K562 (cell line): ENCODE measurements around the gene TTLL11. TPM values are rescaled to one million over a fixed set of nuclear protein-coding genes. Genes with fewer than 3 reads are reported as not detected.

Experiments used
- BHLHE40 ChIP-seq: IDR thresholded peaks from 2 replicates; pipeline ENCODE4 v1.6.1; 2011; ENCODE audit warnings: low read length, improper control_type of control experiment
- DNMT1 ChIP-seq: fragments of 450-650 bp; IDR thresholded peaks from 2 replicates; pipeline ENCODE4 v1.6.1; 2016; ENCODE audit warnings: antibody characterized with exemption, mild to moderate bottlenecking
- PRPF4 ChIP-seq: fragments of 200-400 bp; formaldehyde crosslinking; IDR thresholded peaks from one replicate; pipeline ENCODE4 v1.6.1; 2017; ENCODE audit warnings: low read length, low read depth, mild to moderate bottlenecking; ENCODE audit not compliant: insufficient read depth, poor library complexity, severe bottlenecking
- RAD21 ChIP-seq, 2 experiments: fragments of 250-450 bp in 1 of 2; fragments of 450-650 bp in 1 of 2; sonication (Bioruptor Pico) in 1 of 2; formaldehyde crosslinking in 1 of 2; IDR thresholded peaks in 1 of 2; conservative IDR thresholded peaks in 1 of 2; 2 replicates each; pipeline versions ENCODE4 v1.4.0 to v1.8.0; 2020 to 2022; ENCODE audit warnings: mild to moderate bottlenecking in 2 of 2, moderate library complexity in 1 of 2
- RFX1 ChIP-seq: fragments of 450-650 bp; IDR thresholded peaks from 2 replicates; pipeline ENCODE4 v1.6.1; 2016; ENCODE audit warnings: mild to moderate bottlenecking, moderate library complexity
- SIN3A ChIP-seq, 2 experiments: fragments of 150-350 bp in 1 of 2; IDR thresholded peaks; 2 replicates each; pipeline ENCODE4 v1.6.1; 2011 to 2016; ENCODE audit warnings: borderline replicate concordance in 2 of 2, low read depth in 2 of 2, low read length in 2 of 2, mild to moderate bottlenecking in 2 of 2, moderate library complexity in 2 of 2; ENCODE audit not compliant: control insufficient read depth in 1 of 2
- TCF7 ChIP-seq: sonication (generic); IDR thresholded peaks from 2 replicates; pipeline ENCODE4 v1.6.1; 2016; ENCODE audit warnings: antibody characterized with exemption, borderline replicate concordance
- polyA plus RNA-seq, 8 experiments: library from polyadenylated mRNA; depleted of rRNA in 4 of 8; stranded (reverse) in 5 of 8; unstranded in 3 of 8; fragments of >200 nt; fragmentation: Nextera tagmentation in 2 of 8; fragmentation: Illumina TruSeq in 1 of 8; extraction: Ambion mirVana in 2 of 8; extraction: Trizol in 1 of 8; gene quantifications; 2 replicates each; pipeline versions ENCODE4 v1.2.1 to v1.2.3, GENCODE V29; 2011 to 2014; ENCODE audit warnings: inconsistent platforms in 1 of 8, missing spikeins in 1 of 8
- total RNA-seq, 7 experiments: library from RNA; depleted of rRNA in 6 of 7; stranded (reverse); fragments of >200 nt in 6 of 7; fragmentation: Illumina TruSeq in 2 of 7; extraction: Trizol in 2 of 7; gene quantifications; 2 replicates each; pipeline versions ENCODE4 v1.2.1 to v1.2.3, GENCODE V29; 2011 to 2021; ENCODE audit warnings: low replicate concordance in 1 of 7
- TF ChIP-seq, protein P1 (sequence below): fragments of 450-650 bp; IDR thresholded peaks from 2 replicates; pipeline ENCODE4 v1.6.1; 2016; ENCODE audit warnings: low read depth
- TF ChIP-seq, protein P2 (sequence below): sonication (generic); formaldehyde crosslinking; IDR thresholded peaks from 2 replicates; pipeline ENCODE4 v1.8.0; 2022; ENCODE audit warnings: mild to moderate bottlenecking, missing genetic modification reagents
- TF ChIP-seq, protein P3 (sequence below): fragments of 450-650 bp; IDR thresholded peaks from 2 replicates; pipeline ENCODE4 v1.6.1; 2016; ENCODE audit warnings: low read depth, mild to moderate bottlenecking, moderate library complexity
- TF ChIP-seq, protein P4 (sequence below), 3 experiments: IDR thresholded peaks in 2 of 3; conservative IDR thresholded peaks in 1 of 3; 2 replicates each; pipeline ENCODE4 v1.5.1; 2011 to 2012; ENCODE audit warnings: low read length in 3 of 3, mild to moderate bottlenecking in 3 of 3, control low read depth in 2 of 3, improper control_type of control experiment in 1 of 3, inconsistent platforms in 1 of 3, low read depth in 1 of 3, mixed read lengths in 1 of 3, moderate library complexity in 1 of 3; ENCODE audit not compliant: insufficient read depth in 2 of 3

Gene TTLL11
- total and polyA plus RNA-seq, 9 of the 15 experiments (the other 6 are each of a cell fraction or from before 2014, with no cell fraction given): 0.83 to 4.4 (median 2.7) TPM

DNA sequence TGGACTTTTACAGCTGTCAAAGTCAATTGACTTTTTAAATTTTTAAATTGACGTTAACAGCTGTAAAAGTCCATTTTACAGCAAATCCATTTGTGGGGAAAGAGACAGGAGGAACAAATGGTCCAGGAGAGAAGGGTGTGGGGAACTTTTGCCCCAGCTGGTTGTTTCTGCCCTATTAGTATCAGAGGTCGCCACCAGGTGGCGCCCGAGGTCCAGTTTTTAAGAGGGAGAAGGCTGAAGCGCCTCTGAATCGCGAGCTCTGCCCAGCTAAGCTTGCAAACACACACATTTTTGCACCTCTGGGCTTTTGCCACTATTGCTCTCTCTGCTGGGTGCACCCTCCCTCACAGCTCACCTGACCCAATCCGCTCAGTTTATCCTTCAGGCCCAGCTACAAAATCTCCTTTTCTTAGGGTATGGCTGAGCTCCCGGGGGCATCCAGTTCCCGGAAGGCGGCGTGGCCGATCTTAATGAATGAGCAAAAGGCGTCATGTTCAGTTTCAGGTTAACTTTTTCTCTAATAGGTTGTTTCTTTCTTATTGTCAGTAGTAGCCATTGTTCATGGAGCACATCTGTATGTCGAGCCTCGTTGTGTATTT is 6.3 kb upstream of the TTLL11 start (continued):
- TF ChIP-seq, protein P1, sequence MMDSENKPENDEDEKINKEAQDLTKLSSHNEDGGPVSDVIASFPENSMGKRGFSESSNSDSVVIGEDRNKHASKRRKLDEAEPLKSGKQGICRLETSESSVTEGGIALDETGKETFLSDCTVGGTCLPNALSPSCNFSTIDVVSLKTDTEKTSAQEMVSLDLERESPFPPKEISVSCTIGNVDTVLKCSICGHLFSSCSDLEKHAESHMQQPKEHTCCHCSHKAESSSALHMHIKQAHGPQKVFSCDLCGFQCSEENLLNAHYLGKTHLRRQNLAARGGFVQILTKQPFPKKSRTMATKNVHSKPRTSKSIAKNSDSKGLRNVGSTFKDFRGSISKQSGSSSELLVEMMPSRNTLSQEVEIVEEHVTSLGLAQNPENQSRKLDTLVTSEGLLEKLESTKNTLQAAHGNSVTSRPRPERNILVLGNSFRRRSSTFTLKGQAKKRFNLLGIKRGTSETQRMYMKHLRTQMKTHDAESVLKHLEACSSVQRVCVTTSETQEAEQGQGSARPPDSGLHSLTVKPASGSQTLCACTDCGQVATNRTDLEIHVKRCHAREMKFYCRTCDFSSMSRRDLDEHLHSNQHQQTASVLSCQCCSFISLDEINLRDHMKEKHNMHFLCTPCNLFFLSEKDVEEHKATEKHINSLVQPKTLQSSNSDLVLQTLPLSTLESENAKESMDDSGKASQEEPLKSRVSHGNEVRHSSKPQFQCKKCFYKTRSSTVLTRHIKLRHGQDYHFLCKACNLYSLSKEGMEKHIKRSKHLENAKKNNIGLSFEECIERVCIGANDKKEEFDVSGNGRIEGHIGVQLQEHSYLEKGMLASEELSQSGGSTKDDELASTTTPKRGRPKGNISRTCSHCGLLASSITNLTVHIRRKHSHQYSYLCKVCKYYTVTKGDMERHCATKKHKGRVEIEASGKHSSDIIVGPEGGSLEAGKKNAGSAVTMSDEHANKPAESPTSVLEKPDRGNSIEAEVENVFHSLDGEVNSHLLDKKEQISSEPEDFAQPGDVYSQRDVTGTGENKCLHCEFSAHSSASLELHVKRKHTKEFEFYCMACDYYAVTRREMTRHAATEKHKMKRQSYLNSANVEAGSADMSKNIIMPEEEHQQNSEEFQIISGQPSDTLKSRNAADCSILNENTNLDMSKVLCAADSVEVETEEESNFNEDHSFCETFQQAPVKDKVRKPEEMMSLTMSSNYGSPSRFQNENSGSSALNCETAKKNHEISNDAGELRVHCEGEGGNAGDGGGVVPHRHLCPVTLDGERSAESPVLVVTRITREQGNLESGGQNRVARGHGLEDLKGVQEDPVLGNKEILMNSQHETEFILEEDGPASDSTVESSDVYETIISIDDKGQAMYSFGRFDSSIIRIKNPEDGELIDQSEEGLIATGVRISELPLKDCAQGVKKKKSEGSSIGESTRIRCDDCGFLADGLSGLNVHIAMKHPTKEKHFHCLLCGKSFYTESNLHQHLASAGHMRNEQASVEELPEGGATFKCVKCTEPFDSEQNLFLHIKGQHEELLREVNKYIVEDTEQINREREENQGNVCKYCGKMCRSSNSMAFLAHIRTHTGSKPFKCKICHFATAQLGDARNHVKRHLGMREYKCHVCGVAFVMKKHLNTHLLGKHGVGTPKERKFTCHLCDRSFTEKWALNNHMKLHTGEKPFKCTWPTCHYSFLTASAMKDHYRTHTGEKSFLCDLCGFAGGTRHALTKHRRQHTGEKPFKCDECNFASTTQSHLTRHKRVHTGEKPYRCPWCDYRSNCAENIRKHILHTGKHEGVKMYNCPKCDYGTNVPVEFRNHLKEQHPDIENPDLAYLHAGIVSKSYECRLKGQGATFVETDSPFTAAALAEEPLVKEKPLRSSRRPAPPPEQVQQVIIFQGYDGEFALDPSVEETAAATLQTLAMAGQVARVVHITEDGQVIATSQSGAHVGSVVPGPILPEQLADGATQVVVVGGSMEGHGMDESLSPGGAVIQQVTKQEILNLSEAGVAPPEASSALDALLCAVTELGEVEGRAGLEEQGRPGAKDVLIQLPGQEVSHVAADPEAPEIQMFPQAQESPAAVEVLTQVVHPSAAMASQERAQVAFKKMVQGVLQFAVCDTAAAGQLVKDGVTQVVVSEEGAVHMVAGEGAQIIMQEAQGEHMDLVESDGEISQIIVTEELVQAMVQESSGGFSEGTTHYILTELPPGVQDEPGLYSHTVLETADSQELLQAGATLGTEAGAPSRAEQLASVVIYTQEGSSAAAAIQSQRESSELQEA: no peak
- TF ChIP-seq, protein P2, sequence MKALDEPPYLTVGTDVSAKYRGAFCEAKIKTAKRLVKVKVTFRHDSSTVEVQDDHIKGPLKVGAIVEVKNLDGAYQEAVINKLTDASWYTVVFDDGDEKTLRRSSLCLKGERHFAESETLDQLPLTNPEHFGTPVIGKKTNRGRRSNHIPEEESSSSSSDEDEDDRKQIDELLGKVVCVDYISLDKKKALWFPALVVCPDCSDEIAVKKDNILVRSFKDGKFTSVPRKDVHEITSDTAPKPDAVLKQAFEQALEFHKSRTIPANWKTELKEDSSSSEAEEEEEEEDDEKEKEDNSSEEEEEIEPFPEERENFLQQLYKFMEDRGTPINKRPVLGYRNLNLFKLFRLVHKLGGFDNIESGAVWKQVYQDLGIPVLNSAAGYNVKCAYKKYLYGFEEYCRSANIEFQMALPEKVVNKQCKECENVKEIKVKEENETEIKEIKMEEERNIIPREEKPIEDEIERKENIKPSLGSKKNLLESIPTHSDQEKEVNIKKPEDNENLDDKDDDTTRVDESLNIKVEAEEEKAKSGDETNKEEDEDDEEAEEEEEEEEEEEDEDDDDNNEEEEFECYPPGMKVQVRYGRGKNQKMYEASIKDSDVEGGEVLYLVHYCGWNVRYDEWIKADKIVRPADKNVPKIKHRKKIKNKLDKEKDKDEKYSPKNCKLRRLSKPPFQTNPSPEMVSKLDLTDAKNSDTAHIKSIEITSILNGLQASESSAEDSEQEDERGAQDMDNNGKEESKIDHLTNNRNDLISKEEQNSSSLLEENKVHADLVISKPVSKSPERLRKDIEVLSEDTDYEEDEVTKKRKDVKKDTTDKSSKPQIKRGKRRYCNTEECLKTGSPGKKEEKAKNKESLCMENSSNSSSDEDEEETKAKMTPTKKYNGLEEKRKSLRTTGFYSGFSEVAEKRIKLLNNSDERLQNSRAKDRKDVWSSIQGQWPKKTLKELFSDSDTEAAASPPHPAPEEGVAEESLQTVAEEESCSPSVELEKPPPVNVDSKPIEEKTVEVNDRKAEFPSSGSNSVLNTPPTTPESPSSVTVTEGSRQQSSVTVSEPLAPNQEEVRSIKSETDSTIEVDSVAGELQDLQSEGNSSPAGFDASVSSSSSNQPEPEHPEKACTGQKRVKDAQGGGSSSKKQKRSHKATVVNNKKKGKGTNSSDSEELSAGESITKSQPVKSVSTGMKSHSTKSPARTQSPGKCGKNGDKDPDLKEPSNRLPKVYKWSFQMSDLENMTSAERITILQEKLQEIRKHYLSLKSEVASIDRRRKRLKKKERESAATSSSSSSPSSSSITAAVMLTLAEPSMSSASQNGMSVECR (CRISPR knock-in tag): no peak
- TF ChIP-seq TCF7 (no peak), DNMT1 (no peak), RAD21 (CRISPR knock-in tag; conservative IDR thresholded peaks at IDR 0.05 in 1 of 2, IDR thresholded peaks at IDR 0.05 in 1 of 2) (peak; percentile 73 to 82), PRPF4 (no peak), BHLHE40 (no peak), SIN3A (IDR thresholded peaks at IDR 0.05; ENCODE audit: borderline replicate concordance in 2 of 2, control insufficient read depth in 1 of 2, low read depth in 2 of 2, low read length in 2 of 2) (no peak), RFX1 (no peak)
- TF ChIP-seq, protein P3, sequence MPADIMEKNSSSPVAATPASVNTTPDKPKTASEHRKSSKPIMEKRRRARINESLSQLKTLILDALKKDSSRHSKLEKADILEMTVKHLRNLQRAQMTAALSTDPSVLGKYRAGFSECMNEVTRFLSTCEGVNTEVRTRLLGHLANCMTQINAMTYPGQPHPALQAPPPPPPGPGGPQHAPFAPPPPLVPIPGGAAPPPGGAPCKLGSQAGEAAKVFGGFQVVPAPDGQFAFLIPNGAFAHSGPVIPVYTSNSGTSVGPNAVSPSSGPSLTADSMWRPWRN: no peak
- TF ChIP-seq, protein P4, sequence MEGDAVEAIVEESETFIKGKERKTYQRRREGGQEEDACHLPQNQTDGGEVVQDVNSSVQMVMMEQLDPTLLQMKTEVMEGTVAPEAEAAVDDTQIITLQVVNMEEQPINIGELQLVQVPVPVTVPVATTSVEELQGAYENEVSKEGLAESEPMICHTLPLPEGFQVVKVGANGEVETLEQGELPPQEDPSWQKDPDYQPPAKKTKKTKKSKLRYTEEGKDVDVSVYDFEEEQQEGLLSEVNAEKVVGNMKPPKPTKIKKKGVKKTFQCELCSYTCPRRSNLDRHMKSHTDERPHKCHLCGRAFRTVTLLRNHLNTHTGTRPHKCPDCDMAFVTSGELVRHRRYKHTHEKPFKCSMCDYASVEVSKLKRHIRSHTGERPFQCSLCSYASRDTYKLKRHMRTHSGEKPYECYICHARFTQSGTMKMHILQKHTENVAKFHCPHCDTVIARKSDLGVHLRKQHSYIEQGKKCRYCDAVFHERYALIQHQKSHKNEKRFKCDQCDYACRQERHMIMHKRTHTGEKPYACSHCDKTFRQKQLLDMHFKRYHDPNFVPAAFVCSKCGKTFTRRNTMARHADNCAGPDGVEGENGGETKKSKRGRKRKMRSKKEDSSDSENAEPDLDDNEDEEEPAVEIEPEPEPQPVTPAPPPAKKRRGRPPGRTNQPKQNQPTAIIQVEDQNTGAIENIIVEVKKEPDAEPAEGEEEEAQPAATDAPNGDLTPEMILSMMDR (IDR thresholded peaks at IDR 0.05 in 2 of 3, conservative IDR thresholded peaks at IDR 0.05 in 1 of 3; ENCODE audit: insufficient read depth in 2 of 3, low read depth in 1 of 3, low read length in 3 of 3): peak; percentile 85 to 90 (median 90)
